DND-41 (cell line): ENCODE results near the gene KCNG2.

ENCODE experiments used
- CTCF ChIP-seq: IDR thresholded peaks from 2 replicates; pipeline ENCODE4 v1.5.1; 2012; ENCODE audit warnings: borderline replicate concordance, low read length, moderate library complexity, mild to moderate bottlenecking; ENCODE audit not compliant: poor library complexity, severe bottlenecking; ENCODE audit errors: extremely low read depth
- EZH2 ChIP-seq: IDR thresholded peaks from 3 replicates; pipeline ENCODE4 v1.6.1; 2012; ENCODE audit warnings: borderline replicate concordance, low read depth, mild to moderate bottlenecking, moderate library complexity, low read length, inconsistent platforms; ENCODE audit not compliant: severe bottlenecking

DNA sequence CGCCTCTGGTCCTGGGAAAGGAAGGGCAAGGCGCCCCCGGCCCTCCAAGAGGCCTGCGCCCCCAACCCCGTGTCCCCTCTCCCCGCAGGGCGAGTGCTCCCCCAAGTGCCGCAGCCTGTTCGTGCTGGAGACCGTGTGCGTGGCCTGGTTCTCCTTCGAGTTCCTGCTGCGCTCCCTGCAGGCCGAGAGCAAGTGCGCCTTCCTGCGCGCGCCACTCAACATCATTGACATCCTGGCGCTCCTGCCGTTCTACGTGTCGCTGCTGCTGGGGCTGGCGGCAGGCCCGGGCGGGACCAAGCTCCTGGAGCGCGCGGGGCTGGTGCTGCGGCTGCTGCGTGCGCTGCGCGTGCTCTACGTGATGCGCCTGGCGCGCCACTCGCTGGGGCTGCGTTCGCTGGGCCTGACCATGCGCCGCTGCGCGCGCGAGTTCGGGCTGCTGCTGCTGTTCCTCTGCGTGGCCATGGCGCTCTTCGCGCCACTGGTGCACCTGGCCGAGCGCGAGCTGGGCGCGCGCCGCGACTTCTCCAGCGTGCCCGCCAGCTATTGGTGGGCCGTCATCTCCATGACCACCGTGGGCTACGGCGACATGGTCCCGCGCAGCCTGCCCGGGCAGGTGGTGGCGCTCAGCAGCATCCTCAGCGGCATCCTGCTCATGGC is 101.3 kb downstream of the KCNG2 start:
- TF ChIP-seq CTCF (no peak), EZH2 (no peak)
